Neural cell (in vitro differentiated cells): ENCODE data around the gene COA4. TPM values are rescaled to one million over a fixed set of nuclear protein-coding genes. Genes with fewer than 3 reads are reported as not detected.

Experiments
- H2AFZ ChIP-seq: fragments of 200-600, 300-800 bp; sonication (generic), shearing (Covaris generic); 2 replicates; pipeline ENCODE4 v1.6.0; 2014; ENCODE audit warnings: low read depth, mild to moderate bottlenecking, antibody characterized with exemption, low read length, moderate library complexity
- H3F3A ChIP-seq: fragments of 200-600 bp; shearing (Covaris generic); 2 replicates; pipeline ENCODE4 v1.6.1; 2016; ENCODE audit warnings: mild to moderate bottlenecking, moderate library complexity, mixed read lengths, antibody characterized with exemption, low read length; ENCODE audit not compliant: insufficient read depth, poor library complexity, severe bottlenecking
- H3K27ac ChIP-seq: fragments of 200-600, 300-800 bp; sonication (generic), shearing (Covaris generic); 2 replicates; pipeline ENCODE4 v1.5.1; 2014; ENCODE audit warnings: mild to moderate bottlenecking, low read length, moderate library complexity
- H3K27me3 ChIP-seq: fragments of 300-800, 200-600 bp; sonication (generic), shearing (Covaris generic); 2 replicates; pipeline ENCODE4 v1.6.0; 2014; ENCODE audit warnings: mild to moderate bottlenecking, low read depth, low read length, moderate library complexity; ENCODE audit not compliant: insufficient read depth
- H3K36me3 ChIP-seq: fragments of 300-800, 200-600 bp; sonication (generic), shearing (Covaris generic); 2 replicates; pipeline ENCODE4 v1.5.1; 2014; ENCODE audit warnings: mild to moderate bottlenecking, antibody characterized with exemption, low read length, moderate library complexity; ENCODE audit not compliant: insufficient read depth
- H3K4me2 ChIP-seq: fragments of 300-800, 200-600 bp; sonication (generic), shearing (Covaris generic); 2 replicates; pipeline ENCODE4 v1.6.0; 2014; ENCODE audit warnings: mild to moderate bottlenecking, low read length
- H3K4me3 ChIP-seq: fragments of 300-800, 200-600 bp; sonication (generic), shearing (Covaris generic); 2 replicates; pipeline ENCODE4 v1.5.1; 2014; ENCODE audit warnings: mild to moderate bottlenecking, low read length, moderate library complexity
- H3K79me2 ChIP-seq: fragments of 200-600 bp; shearing (Covaris generic); replicated peaks from 2 replicates; pipeline ENCODE4 v1.6.0; 2014; ENCODE audit warnings: mild to moderate bottlenecking, low read length, moderate library complexity; ENCODE audit not compliant: insufficient read depth
- H3K9ac ChIP-seq: fragments of 300-800, 200-600 bp; sonication (generic), shearing (Covaris generic); 2 replicates; pipeline ENCODE4 v1.6.1; 2016; ENCODE audit warnings: mild to moderate bottlenecking, low read length, mixed read lengths
- H3K9me2 ChIP-seq: fragments of 200-600 bp; shearing (Covaris generic); 2 replicates; pipeline ENCODE4 v1.6.1; 2016; ENCODE audit warnings: mild to moderate bottlenecking, low read length, mixed read lengths; ENCODE audit not compliant: insufficient read depth
- H3K9me3 ChIP-seq: fragments of 200-600, 300-800 bp; sonication (generic), shearing (Covaris generic); 2 replicates; pipeline ENCODE4 v1.6.1; 2016; ENCODE audit warnings: mild to moderate bottlenecking, mixed run types, low read length, moderate library complexity, mixed read lengths
- H4K20me1 ChIP-seq: fragments of 200-600 bp; shearing (Covaris generic); 2 replicates; pipeline ENCODE4 v1.6.1; 2016; ENCODE audit warnings: mild to moderate bottlenecking, mixed run types; ENCODE audit not compliant: insufficient read depth
- EP300 ChIP-seq: fragments of 450-650 bp; conservative IDR thresholded peaks from 2 replicates; pipeline ENCODE4 v1.6.1; 2014; ENCODE audit warnings: antibody characterized with exemption, mild to moderate bottlenecking, moderate library complexity; ENCODE audit not compliant: poor library complexity, severe bottlenecking
- EZH2 ChIP-seq: fragments of 200-600, 300-800 bp; shearing (Covaris generic), sonication (generic); IDR thresholded peaks from 2 replicates; pipeline ENCODE4 v1.6.1; 2014; ENCODE audit warnings: antibody characterized with exemption, low read length, borderline replicate concordance, mild to moderate bottlenecking; ENCODE audit not compliant: insufficient read depth, poor library complexity, severe bottlenecking
- MXI1 ChIP-seq: fragments of 450-650 bp; conservative IDR thresholded peaks from 2 replicates; pipeline ENCODE4 v1.6.1; 2014; ENCODE audit warnings: antibody characterized with exemption, mild to moderate bottlenecking; ENCODE audit not compliant: poor library complexity, severe bottlenecking
- POLR2AphosphoS5 ChIP-seq: IDR thresholded peaks from 2 replicates; pipeline ENCODE4 v1.6.1; 2012
- RAD21 ChIP-seq: fragments of 450-650 bp; conservative IDR thresholded peaks from 2 replicates; pipeline ENCODE4 v1.6.1; 2014; ENCODE audit warnings: antibody characterized with exemption, mild to moderate bottlenecking, moderate library complexity
- SMC3 ChIP-seq: fragments of 450-650 bp; conservative IDR thresholded peaks from 2 replicates; pipeline ENCODE4 v1.6.1; 2014; ENCODE audit warnings: antibody characterized with exemption, mild to moderate bottlenecking, moderate library complexity; ENCODE audit not compliant: poor library complexity
- TAF1 ChIP-seq: IDR thresholded peaks from 2 replicates; pipeline ENCODE4 v1.6.1; 2012; ENCODE audit warnings: low read depth
- polyA minus RNA-seq: library from RNA; depleted of rRNA, polyadenylated mRNA; stranded (reverse); fragments of >200 nt; gene quantifications from 2 replicates; pipeline ENCODE4 v1.2.3, GENCODE V29; 2014
- polyA plus RNA-seq: library from polyadenylated mRNA; depleted of rRNA; stranded (reverse); fragments of >200 nt; gene quantifications from 2 replicates; pipeline ENCODE4 v1.2.3, GENCODE V29; 2014
- TF ChIP-seq, protein P1 (sequence below): IDR thresholded peaks from 2 replicates; pipeline ENCODE4 v1.6.1; 2012; ENCODE audit warnings: borderline replicate concordance
- TF ChIP-seq, protein P2 (sequence below): fragments of 450-650 bp; IDR thresholded peaks from 2 replicates; pipeline ENCODE4 v1.5.1; 2014; ENCODE audit warnings: antibody characterized with exemption, mild to moderate bottlenecking, moderate library complexity; ENCODE audit not compliant: poor library complexity, severe bottlenecking

COA4 gene
- 81.8 and 108 TPM in 2 replicates for polyA plus RNA-seq
- 41.7 and 49.9 TPM in 2 replicates for polyA minus RNA-seq

DNA sequence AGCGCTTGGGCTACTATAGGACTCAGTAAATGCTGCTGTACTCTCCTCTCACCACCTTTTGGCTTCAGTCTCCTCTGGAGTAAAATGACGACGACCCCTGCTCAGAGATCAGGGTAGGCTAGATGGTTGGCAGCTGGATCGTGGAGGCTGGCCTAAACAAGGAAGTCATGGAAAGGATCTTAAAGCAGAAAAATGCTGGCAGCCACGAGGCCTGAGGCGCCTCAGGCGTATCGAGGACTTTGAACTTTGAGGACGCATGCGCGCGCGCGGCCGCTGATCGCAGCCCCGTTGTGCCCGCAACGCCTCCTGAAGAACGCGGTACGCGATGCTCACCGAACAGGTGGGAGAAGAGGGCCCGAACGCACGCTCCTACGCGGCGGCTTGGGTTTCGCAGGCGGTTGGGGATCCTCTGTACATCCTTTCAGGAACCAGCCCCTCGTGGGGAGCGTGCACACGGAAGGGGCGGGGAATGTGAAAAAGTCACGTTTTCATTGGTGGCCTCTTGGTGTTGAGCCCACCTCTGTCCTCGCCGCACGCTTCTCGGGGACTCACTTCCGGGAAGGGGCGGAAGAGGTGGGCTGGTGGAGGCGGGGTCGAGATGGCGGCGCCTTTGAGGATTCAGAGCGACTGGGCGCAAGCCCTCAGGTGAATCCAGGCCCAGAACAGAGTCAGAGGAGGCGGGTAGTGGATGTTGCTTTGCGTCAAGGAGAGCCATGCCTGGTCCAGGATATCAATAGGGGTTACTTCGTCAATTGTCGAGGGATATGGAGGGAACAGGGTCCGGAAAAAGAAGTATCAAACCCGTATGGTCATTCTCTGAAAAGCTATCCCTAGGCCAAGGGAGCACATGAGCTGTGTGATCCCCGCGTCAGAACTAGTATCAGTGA lies at the start of gene COA4, which contains the start of gene PAAF1:
TSS of gene COA4 (minus strand) at position 423 of the 887 bp plus-strand sequence. CDS start 3,468 bp downstream, outside the sequence.
TSS of gene PAAF1 (plus strand) at position 576 of the 887 bp plus-strand sequence. CDS start at position 599, 23 bp downstream.
- Histone ChIP-seq H3K4me2 (peak within 1 kb of the TSS; percentile 70), H3K27ac (peak within 1 kb of the TSS; percentile 86), H3K9ac (peak within 1 kb of the TSS; percentile 77), H4K20me1 (no peaks in the 10 kb centered on the region), H3K36me3 (peaks cover 5% of the 10 kb centered on the region), H3K79me2 (peaks cover 33% of the 10 kb centered on the region), H2AFZ (peak within 1 kb of the TSS; percentile 67), H3F3A (no peaks in the 10 kb centered on the region), H3K4me3 (peak within 1 kb of the TSS; percentile 72), H3K9me3 (no peaks in the 10 kb centered on the region), H3K9me2 (no peaks in the 10 kb centered on the region), H3K27me3 (no peaks in the 10 kb centered on the region)
- no peak for TF ChIP-seq EZH2
- peak; percentile 67 for TF ChIP-seq SMC3
- TF ChIP-seq RAD21, result peak; percentile 60
- peak; percentile 91 for TF ChIP-seq POLR2AphosphoS5
- peak; percentile 91 for TF ChIP-seq TAF1
- TF ChIP-seq, protein P1, sequence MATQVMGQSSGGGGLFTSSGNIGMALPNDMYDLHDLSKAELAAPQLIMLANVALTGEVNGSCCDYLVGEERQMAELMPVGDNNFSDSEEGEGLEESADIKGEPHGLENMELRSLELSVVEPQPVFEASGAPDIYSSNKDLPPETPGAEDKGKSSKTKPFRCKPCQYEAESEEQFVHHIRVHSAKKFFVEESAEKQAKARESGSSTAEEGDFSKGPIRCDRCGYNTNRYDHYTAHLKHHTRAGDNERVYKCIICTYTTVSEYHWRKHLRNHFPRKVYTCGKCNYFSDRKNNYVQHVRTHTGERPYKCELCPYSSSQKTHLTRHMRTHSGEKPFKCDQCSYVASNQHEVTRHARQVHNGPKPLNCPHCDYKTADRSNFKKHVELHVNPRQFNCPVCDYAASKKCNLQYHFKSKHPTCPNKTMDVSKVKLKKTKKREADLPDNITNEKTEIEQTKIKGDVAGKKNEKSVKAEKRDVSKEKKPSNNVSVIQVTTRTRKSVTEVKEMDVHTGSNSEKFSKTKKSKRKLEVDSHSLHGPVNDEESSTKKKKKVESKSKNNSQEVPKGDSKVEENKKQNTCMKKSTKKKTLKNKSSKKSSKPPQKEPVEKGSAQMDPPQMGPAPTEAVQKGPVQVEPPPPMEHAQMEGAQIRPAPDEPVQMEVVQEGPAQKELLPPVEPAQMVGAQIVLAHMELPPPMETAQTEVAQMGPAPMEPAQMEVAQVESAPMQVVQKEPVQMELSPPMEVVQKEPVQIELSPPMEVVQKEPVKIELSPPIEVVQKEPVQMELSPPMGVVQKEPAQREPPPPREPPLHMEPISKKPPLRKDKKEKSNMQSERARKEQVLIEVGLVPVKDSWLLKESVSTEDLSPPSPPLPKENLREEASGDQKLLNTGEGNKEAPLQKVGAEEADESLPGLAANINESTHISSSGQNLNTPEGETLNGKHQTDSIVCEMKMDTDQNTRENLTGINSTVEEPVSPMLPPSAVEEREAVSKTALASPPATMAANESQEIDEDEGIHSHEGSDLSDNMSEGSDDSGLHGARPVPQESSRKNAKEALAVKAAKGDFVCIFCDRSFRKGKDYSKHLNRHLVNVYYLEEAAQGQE, result peak; percentile 77
- TF ChIP-seq, protein P2, sequence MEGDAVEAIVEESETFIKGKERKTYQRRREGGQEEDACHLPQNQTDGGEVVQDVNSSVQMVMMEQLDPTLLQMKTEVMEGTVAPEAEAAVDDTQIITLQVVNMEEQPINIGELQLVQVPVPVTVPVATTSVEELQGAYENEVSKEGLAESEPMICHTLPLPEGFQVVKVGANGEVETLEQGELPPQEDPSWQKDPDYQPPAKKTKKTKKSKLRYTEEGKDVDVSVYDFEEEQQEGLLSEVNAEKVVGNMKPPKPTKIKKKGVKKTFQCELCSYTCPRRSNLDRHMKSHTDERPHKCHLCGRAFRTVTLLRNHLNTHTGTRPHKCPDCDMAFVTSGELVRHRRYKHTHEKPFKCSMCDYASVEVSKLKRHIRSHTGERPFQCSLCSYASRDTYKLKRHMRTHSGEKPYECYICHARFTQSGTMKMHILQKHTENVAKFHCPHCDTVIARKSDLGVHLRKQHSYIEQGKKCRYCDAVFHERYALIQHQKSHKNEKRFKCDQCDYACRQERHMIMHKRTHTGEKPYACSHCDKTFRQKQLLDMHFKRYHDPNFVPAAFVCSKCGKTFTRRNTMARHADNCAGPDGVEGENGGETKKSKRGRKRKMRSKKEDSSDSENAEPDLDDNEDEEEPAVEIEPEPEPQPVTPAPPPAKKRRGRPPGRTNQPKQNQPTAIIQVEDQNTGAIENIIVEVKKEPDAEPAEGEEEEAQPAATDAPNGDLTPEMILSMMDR, result peak; percentile 36
- TF ChIP-seq EP300, result peak; percentile 75
- peak; percentile 99 for TF ChIP-seq MXI1

- Histone ChIP-seq H4K20me1 (no peaks in the 10 kb centered on the region), H3K27me3 (no peaks in the 10 kb centered on the region)
- TF ChIP-seq EP300 (no peak), POLR2AphosphoS5 (no peak), EZH2 (no peak), MXI1 (no peak), SMC3 (no peak), TAF1 (no peak), RAD21 (no peak)
- TF ChIP-seq, protein P2, result no peak
- TF ChIP-seq, protein P1, result no peak
Observed at GRCh38 chr11:73921180-73921579, 44.5 kb upstream of the COA4 start.

More at GRCh38 chr11:73921180-73921579, 44.5 kb upstream of the COA4 start:
- Histone ChIP-seq H3K9ac (no peak overlapping the region), H3K4me3 (no peak overlapping the region), H2AFZ (no peak overlapping the region), H3K4me2 (no peak overlapping the region), H3K9me3 (no peaks in the 10 kb centered on the region), H3K36me3 (peaks cover 13% of the 10 kb centered on the region), H3F3A (no peaks in the 10 kb centered on the region), H3K27ac (no peak overlapping the region), H3K79me2 (no peaks in the 10 kb centered on the region), H3K9me2 (no peaks in the 10 kb centered on the region)
